Measurements from ENCODE around the gene ZSWIM6.

Gene ZSWIM6

GRCh38 chr5:61486476-61486875 is 154.4 kb downstream of the ZSWIM6 start:
- DNase-seq (ENCODE audit: low spot score), result no peak

- no peak for DNase-seq (ENCODE audit: low spot score)
Measured at GRCh38 chr5:61489574-61489973, 157.5 kb downstream of the ZSWIM6 start.

GRCh38 chr5:61491861-61492260 is 159.8 kb downstream of the ZSWIM6 start:
- no peak for DNase-seq (ENCODE audit: low spot score)

- no peak for DNase-seq (ENCODE audit: low spot score)
Measured at GRCh38 chr5:61493973-61494372, 161.9 kb downstream of the ZSWIM6 start.

- no peak for DNase-seq (ENCODE audit: low spot score)
Measured at GRCh38 chr5:61496446-61496845, 164.4 kb downstream of the ZSWIM6 start.

- DNase-seq (ENCODE audit: low spot score), result no peak
Measured at GRCh38 chr5:61496860-61497259, 164.8 kb downstream of the ZSWIM6 start.

GRCh38 chr5:61498121-61498520 is 166.1 kb downstream of the ZSWIM6 start:
- DNase-seq (ENCODE audit: low spot score), result no peak

GRCh38 chr5:61501971-61502370 is 169.9 kb downstream of the ZSWIM6 start:
- no peak for DNase-seq (ENCODE audit: low spot score)

- no peak for DNase-seq (ENCODE audit: low spot score)
Measured at GRCh38 chr5:61504143-61504770, 172.2 kb downstream of the ZSWIM6 start.

- no peak for DNase-seq (ENCODE audit: low spot score)
Measured at GRCh38 chr5:61505281-61505680, 173.2 kb downstream of the ZSWIM6 start.

GRCh38 chr5:61507232-61507631 is 175.2 kb downstream of the ZSWIM6 start:
- DNase-seq (ENCODE audit: low spot score), result no peak

- DNase-seq (ENCODE audit: low spot score), result no peak
Measured at GRCh38 chr5:61516946-61517345, 184.9 kb downstream of the ZSWIM6 start.

- DNase-seq (ENCODE audit: low spot score), result no peak
Measured at GRCh38 chr5:61519728-61520277, 187.7 kb downstream of the ZSWIM6 start.

- DNase-seq (ENCODE audit: low spot score), result no peak
Measured at GRCh38 chr5:61523073-61523472, 191.0 kb downstream of the ZSWIM6 start.

- no peak for DNase-seq (ENCODE audit: low spot score)
Measured at GRCh38 chr5:61523997-61524396, 191.9 kb downstream of the ZSWIM6 start.

GRCh38 chr5:61525512-61526206 is 193.6 kb downstream of the ZSWIM6 start:
- DNase-seq (ENCODE audit: low spot score), result peak; percentile 86

- no peak for DNase-seq (ENCODE audit: low spot score)
Measured at GRCh38 chr5:61526207-61526519, 194.1 kb downstream of the ZSWIM6 start.

GRCh38 chr5:61532983-61533382 is 200.9 kb downstream of the ZSWIM6 start:
- no peak for DNase-seq (ENCODE audit: low spot score)

- no peak for DNase-seq (ENCODE audit: low spot score)
Measured at GRCh38 chr5:61534481-61535267, 202.6 kb downstream of the ZSWIM6 start.

- DNase-seq (ENCODE audit: low spot score), result no peak
Measured at GRCh38 chr5:61535828-61536227, 203.8 kb downstream of the ZSWIM6 start.

GRCh38 chr5:61536922-61537321 is 204.9 kb downstream of the ZSWIM6 start:
- DNase-seq (ENCODE audit: low spot score), result no peak

GRCh38 chr5:61538722-61539501 is 206.9 kb downstream of the ZSWIM6 start:
- DNase-seq (ENCODE audit: low spot score), result no peak
